ENCODE results near the gene KCNK6. TPM values are rescaled to one million over a fixed set of nuclear protein-coding genes. Genes with fewer than 3 reads are reported as not detected.

KCNK6 gene
- total and polyA plus RNA-seq, 3 donors from 2014 or later, result 2.3 to 3.5 (median 3.4) TPM

DNA sequence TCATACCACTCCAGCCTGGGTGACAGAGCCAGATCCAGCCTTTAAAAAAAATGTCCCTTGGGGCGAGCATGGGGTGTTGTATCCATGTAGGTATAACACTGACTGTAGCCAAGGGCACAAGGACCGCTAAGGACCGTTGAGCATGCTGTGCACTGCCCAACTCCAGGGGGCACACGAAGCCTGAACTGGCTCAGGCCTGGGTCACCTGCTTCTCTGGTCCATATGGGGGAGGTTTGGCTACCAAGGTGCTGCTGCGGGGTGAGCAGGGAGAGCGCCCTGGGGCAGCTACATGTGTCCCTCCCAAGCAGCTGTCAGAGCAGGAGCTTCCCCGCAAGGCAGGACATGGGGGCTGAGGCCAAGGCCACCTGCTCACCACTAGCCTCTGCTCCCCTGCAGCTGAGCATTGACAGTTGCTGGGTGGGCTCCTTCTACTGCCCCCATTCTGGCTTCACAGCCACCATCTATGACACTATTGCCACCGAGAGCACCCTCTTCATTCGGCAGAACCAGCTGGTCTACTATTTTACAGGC, 32.3 kb downstream of the KCNK6 start:
- Histone ChIP-seq H3K27ac (no peak overlapping the region), H3K27me3 (no peaks in the 10 kb centered on the region), H3K4me1 (no peaks in the 10 kb centered on the region), H3K36me3 (ENCODE audit: low read depth, missing control alignments) (no peaks in the 10 kb centered on the region), H3K4me3 (no peak overlapping the region), H3K9me3 (no peaks in the 10 kb centered on the region)
- DNase-seq, result no peak
- 68 to 82% methylated on average over 3 to 9 of the region's 9 CpGs for WGBS, 2 donors
- intact Hi-C loops (cut with DNase I; ENCODE audit: low total_unique reads), result no loop called here
- TF ChIP-seq POLR2A (IDR thresholded peaks at IDR 0.05), result no peak
- TF ChIP-seq, protein P1, sequence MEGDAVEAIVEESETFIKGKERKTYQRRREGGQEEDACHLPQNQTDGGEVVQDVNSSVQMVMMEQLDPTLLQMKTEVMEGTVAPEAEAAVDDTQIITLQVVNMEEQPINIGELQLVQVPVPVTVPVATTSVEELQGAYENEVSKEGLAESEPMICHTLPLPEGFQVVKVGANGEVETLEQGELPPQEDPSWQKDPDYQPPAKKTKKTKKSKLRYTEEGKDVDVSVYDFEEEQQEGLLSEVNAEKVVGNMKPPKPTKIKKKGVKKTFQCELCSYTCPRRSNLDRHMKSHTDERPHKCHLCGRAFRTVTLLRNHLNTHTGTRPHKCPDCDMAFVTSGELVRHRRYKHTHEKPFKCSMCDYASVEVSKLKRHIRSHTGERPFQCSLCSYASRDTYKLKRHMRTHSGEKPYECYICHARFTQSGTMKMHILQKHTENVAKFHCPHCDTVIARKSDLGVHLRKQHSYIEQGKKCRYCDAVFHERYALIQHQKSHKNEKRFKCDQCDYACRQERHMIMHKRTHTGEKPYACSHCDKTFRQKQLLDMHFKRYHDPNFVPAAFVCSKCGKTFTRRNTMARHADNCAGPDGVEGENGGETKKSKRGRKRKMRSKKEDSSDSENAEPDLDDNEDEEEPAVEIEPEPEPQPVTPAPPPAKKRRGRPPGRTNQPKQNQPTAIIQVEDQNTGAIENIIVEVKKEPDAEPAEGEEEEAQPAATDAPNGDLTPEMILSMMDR (IDR thresholded peaks at IDR 0.05), result no peak

DNA sequence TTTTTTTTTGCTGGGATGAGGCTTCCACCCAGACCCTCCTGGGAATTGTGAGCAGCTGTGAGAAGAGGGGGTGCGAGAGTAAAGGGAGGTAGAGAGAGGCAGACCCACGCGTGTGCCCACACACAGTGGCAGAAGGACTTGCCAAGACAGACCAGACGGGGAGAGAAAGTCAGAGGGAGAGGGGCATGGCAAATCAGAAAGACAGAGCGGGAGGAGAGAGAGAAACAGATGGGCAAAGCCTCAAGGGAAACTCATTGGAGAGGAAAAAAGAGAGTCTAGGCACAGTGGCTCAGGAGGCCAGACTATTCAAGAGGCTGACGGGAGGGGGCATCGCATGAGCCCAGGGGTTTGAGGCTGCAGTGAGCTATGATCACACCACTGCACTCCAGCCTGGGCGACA, 33.0 kb downstream of the KCNK6 start:
- intact Hi-C loops (cut with DNase I; ENCODE audit: low total_unique reads), result no loop called here
- no peaks in the 10 kb centered on the region for H3K9me3 ChIP-seq
- H3K27me3 ChIP-seq, result no peaks in the 10 kb centered on the region
- 69 to 70% methylated on average over 8 of the region's 8 CpGs for WGBS, 2 donors
- no peaks in the 10 kb centered on the region for H3K4me1 ChIP-seq
- no peak overlapping the region for H3K27ac ChIP-seq
- DNase-seq, result no peak
- no peak overlapping the region for H3K4me3 ChIP-seq
- no peak for TF ChIP-seq POLR2A (IDR thresholded peaks at IDR 0.05)
- TF ChIP-seq, protein P1 (IDR thresholded peaks at IDR 0.05), result no peak
- H3K36me3 ChIP-seq (ENCODE audit: low read depth, missing control alignments), result no peaks in the 10 kb centered on the region

DNA sequence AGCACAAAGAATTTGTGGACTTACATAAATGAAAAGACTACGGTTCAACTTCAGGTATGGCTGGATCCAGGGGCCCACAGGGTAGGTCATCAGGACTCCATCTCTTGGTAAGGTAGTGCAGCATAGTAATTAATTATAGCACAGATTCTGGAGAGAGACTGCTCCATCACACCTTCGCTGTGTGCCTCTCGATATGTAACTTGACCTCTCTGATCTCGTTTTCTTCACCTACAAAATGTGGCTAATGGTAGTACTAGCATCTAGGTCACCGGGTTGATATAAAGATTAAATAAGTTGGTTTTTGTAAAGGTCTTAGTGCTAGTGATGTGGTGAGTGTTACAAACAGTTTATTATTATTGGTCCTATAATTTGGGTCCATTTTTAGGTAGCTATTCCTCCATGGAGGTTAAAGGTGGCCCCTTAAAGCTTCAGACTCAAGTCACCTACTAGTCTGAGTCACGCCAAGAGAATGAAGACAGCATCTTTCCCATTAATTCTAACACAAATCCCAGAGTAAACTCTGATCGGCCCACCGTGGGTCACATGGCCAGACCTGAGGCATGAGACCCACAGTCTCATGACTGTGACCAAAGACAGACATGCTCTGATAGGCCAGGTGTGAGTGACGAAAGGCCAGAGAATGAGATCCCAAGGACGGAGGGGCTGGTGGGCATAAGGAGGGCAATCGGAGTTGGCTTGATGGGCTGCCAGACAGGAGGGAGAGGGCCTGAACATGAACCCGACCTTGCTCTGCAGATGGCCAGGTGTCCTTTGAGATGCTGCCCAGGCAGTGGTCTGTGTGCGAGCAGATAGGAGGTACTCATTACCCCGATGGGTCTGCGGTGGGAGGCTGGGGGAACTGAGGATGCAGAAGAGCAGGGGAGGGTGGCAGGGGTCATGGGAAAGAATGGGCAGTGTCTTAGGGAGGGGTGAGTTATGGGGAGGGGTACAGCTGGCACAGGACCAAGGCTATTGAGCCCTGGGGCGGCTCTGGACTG, 36.4 kb downstream of the KCNK6 start:
- Histone ChIP-seq H3K4me3 (no peak overlapping the region), H3K4me1 (no peaks in the 10 kb centered on the region), H3K36me3 (ENCODE audit: low read depth, missing control alignments) (no peaks in the 10 kb centered on the region), H3K27ac (no peak overlapping the region), H3K9me3 (no peaks in the 10 kb centered on the region), H3K27me3 (no peaks in the 10 kb centered on the region)
- DNase-seq, result no peak
- intact Hi-C loops (cut with DNase I; ENCODE audit: low total_unique reads), result no loop called here
- TF ChIP-seq POLR2A (IDR thresholded peaks at IDR 0.05), result no peak
- TF ChIP-seq, protein P1 (IDR thresholded peaks at IDR 0.05), result no peak
- WGBS, 2 donors, result 75 to 83% methylated on average over 16 of the region's 16 CpGs

DNA sequence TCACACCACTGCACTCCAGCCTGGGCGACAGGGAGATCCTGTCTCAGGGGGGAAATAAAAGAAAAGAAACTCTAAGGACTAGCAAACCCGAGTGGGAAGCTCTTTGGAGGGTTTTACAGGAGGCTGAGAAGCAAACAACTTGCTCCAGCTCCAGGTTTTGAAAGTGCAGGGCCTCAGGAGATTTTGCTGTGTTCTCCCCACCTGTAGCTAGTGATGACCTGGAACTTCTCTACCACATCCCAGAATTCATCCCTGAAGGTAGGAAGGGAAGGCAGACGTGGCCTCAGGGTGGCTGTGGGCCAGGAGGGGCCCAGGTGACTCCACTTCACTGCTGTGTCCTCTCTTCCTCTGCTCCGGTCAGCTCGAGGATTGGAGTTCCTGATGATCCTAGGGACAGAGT, 38.4 kb downstream of the KCNK6 start:
- intact Hi-C loops (cut with DNase I; ENCODE audit: low total_unique reads), result no loop called here
- Histone ChIP-seq H3K36me3 (ENCODE audit: low read depth, missing control alignments) (no peaks in the 10 kb centered on the region), H3K4me3 (no peak overlapping the region), H3K27me3 (no peaks in the 10 kb centered on the region), H3K27ac (no peak overlapping the region), H3K4me1 (peaks cover 5% of the 10 kb centered on the region), H3K9me3 (no peaks in the 10 kb centered on the region)
- no peak for TF ChIP-seq POLR2A (IDR thresholded peaks at IDR 0.05)
- TF ChIP-seq, protein P1 (IDR thresholded peaks at IDR 0.05), result no peak
- DNase-seq, result no peak
- WGBS, 2 donors, result 37 to 44% methylated on average over 5 of the region's 5 CpGs
